MM.1S (cell line): ENCODE results near the gene AGBL4.

ENCODE experiments used
- DNase-seq: peaks from one replicate; pipeline ENCODE4 v3.0.0-alpha.2; 2015
- H2AFZ ChIP-seq: fragments of 300-600 bp; sonication (generic); 2 replicates; pipeline ENCODE4 v1.6.0; 2016; ENCODE audit warnings: antibody characterized with exemption, low read length
- H3F3A ChIP-seq: fragments of 300-600 bp; sonication (generic); 2 replicates; pipeline ENCODE4 v1.6.1; 2016; ENCODE audit warnings: mild to moderate bottlenecking, antibody characterized with exemption, low read length, moderate library complexity, mixed read lengths; ENCODE audit not compliant: insufficient read depth
- H3K27ac ChIP-seq: fragments of 300-600 bp; sonication (generic); 2 replicates; pipeline ENCODE4 v1.5.1; 2016; ENCODE audit warnings: mild to moderate bottlenecking, low read length
- H3K27me3 ChIP-seq: fragments of 300-600 bp; sonication (generic); replicated peaks from 2 replicates; pipeline ENCODE4 v1.6.0; 2016; ENCODE audit warnings: low read length; ENCODE audit not compliant: insufficient read depth
- H3K36me3 ChIP-seq: fragments of 300-600 bp; sonication (generic); replicated peaks from 2 replicates; pipeline ENCODE4 v1.6.1; 2016; ENCODE audit warnings: mild to moderate bottlenecking, low read length, mixed read lengths; ENCODE audit not compliant: insufficient read depth
- H3K4me1 ChIP-seq: fragments of 300-600 bp; sonication (generic); 2 replicates; pipeline ENCODE4 v1.6.1; 2016; ENCODE audit warnings: low read length, mixed read lengths
- H3K4me2 ChIP-seq: fragments of 300-600 bp; sonication (generic); 2 replicates; pipeline ENCODE4 v1.6.0; 2016; ENCODE audit warnings: low read depth, low read length
- H3K4me3 ChIP-seq: fragments of 300-600 bp; sonication (generic); 2 replicates; pipeline ENCODE4 v1.5.1; 2016; ENCODE audit warnings: low read length, mixed read lengths
- H3K79me2 ChIP-seq: fragments of 300-600 bp; sonication (generic); 2 replicates; pipeline ENCODE4 v1.6.1; 2016; ENCODE audit warnings: mixed run types, low read length, mixed read lengths
- H3K9ac ChIP-seq: fragments of 300-600 bp; sonication (generic); 2 replicates; pipeline ENCODE4 v1.6.1; 2016; ENCODE audit warnings: low read length, mixed read lengths
- H3K9me2 ChIP-seq: fragments of 300-600 bp; sonication (generic); replicated peaks from 2 replicates; pipeline ENCODE4 v1.6.1; 2016; ENCODE audit warnings: mild to moderate bottlenecking, low read length, mixed read lengths; ENCODE audit not compliant: insufficient read depth
- H3K9me3 ChIP-seq: fragments of 300-600 bp; sonication (generic); replicated peaks from 2 replicates; pipeline ENCODE4 v1.6.1; 2016; ENCODE audit warnings: mild to moderate bottlenecking, low read length, mixed read lengths; ENCODE audit not compliant: insufficient read depth
- H4K20me1 ChIP-seq: fragments of 300-600 bp; sonication (generic); 2 replicates; pipeline ENCODE4 v1.6.1; 2016; ENCODE audit warnings: mild to moderate bottlenecking, low read length, moderate library complexity, mixed read lengths; ENCODE audit not compliant: insufficient read depth
- CTCF ChIP-seq: fragments of 300-600 bp; sonication (generic); IDR thresholded peaks from 2 replicates; pipeline ENCODE4 v1.5.1; 2016; ENCODE audit warnings: antibody characterized with exemption, low read length, mixed read lengths
- EZH2 ChIP-seq: fragments of 300-600 bp; sonication (generic); optimal IDR thresholded peaks from 2 replicates; pipeline ENCODE3; 2017; ENCODE audit warnings: low read depth, mild to moderate bottlenecking, antibody characterized with exemption, low read length, mixed read lengths
- EZH2phosphoT487 ChIP-seq: fragments of 300-600 bp; sonication (generic); IDR thresholded peaks from 2 replicates; pipeline ENCODE4 v1.6.1; 2018; ENCODE audit warnings: antibody characterized with exemption, low read length

Gene AGBL4

GRCh38 chr1:48790397-48790796, 1233.4 kb downstream of the AGBL4 start:
- peak overlapping the region; percentile 30; the same call in 1 of the 2 replicates for H3K9ac ChIP-seq
- peak overlapping the region; percentile 57 for H2AFZ ChIP-seq
- no peaks in the 10 kb centered on the region for H3K27me3 ChIP-seq
- no peaks in the 10 kb centered on the region for H4K20me1 ChIP-seq
- H3K4me1 ChIP-seq, result peaks cover 61% of the 10 kb centered on the region
- peak overlapping the region; percentile 69; the same call in 1 of the 2 replicates for H3K27ac ChIP-seq
- no peaks in the 10 kb centered on the region for H3K79me2 ChIP-seq
- H3K9me3 ChIP-seq, result no peaks in the 10 kb centered on the region
- H3K4me2 ChIP-seq, result peak overlapping the region; percentile 52
- H3F3A ChIP-seq, result peaks cover 14% of the 10 kb centered on the region
- H3K36me3 ChIP-seq, result no peaks in the 10 kb centered on the region
- TF ChIP-seq EZH2phosphoT487, result no peak
- TF ChIP-seq CTCF, result no peak
- TF ChIP-seq EZH2, result no peak
- H3K9me2 ChIP-seq, result no peaks in the 10 kb centered on the region
- H3K4me3 ChIP-seq, result 0 out of 2 replicates have a peak overlapping the region, but pooled peaks have one; percentile 15
- peak; percentile 43 for DNase-seq

GRCh38 chr1:48789903-48790302, 1233.9 kb downstream of the AGBL4 start:
- 0 out of 2 replicates have a peak overlapping the region, but pooled peaks have one; percentile 15 for H3K4me3 ChIP-seq
- no peaks in the 10 kb centered on the region for H3K79me2 ChIP-seq
- no peaks in the 10 kb centered on the region for H3K36me3 ChIP-seq
- peak overlapping the region; percentile 52 for H3K4me2 ChIP-seq
- H3K4me1 ChIP-seq, result peaks cover 59% of the 10 kb centered on the region
- H3K27ac ChIP-seq, result peak overlapping the region; percentile 69
- DNase-seq, result no peak
- no peak for TF ChIP-seq EZH2
- no peak for TF ChIP-seq EZH2phosphoT487
- TF ChIP-seq CTCF, result no peak
- no peaks in the 10 kb centered on the region for H3K27me3 ChIP-seq
- peak overlapping the region; percentile 30; the same call in 1 of the 2 replicates for H3K9ac ChIP-seq
- H4K20me1 ChIP-seq, result no peaks in the 10 kb centered on the region
- peaks cover 14% of the 10 kb centered on the region for H3F3A ChIP-seq
- H3K9me3 ChIP-seq, result no peaks in the 10 kb centered on the region
- peak overlapping the region; percentile 57 for H2AFZ ChIP-seq
- no peaks in the 10 kb centered on the region for H3K9me2 ChIP-seq

- TF ChIP-seq EZH2, result no peak
- no peaks in the 10 kb centered on the region for H3K9me3 ChIP-seq
- H2AFZ ChIP-seq, result no peak overlapping the region
- no peaks in the 10 kb centered on the region for H4K20me1 ChIP-seq
- no peaks in the 10 kb centered on the region for H3K27me3 ChIP-seq
- H3F3A ChIP-seq, result peaks cover 14% of the 10 kb centered on the region
- no peak overlapping the region for H3K9ac ChIP-seq
- no peaks in the 10 kb centered on the region for H3K9me2 ChIP-seq
- no peak overlapping the region for H3K27ac ChIP-seq
- no peak for DNase-seq
- H3K4me2 ChIP-seq, result no peak overlapping the region
- H3K4me3 ChIP-seq, result no peak overlapping the region
- H3K79me2 ChIP-seq, result no peaks in the 10 kb centered on the region
- no peaks in the 10 kb centered on the region for H3K36me3 ChIP-seq
- peaks cover 31% of the 10 kb centered on the region for H3K4me1 ChIP-seq
These were observed 1237.9 kb downstream of the AGBL4 start for GRCh38 chr1:48785869-48786268.

- H3K9me3 ChIP-seq, result no peaks in the 10 kb centered on the region
- no peaks in the 10 kb centered on the region for H3K36me3 ChIP-seq
- DNase-seq, result no peak
- H3K9me2 ChIP-seq, result no peaks in the 10 kb centered on the region
- H3K79me2 ChIP-seq, result no peaks in the 10 kb centered on the region
- H3F3A ChIP-seq, result peaks cover 9% of the 10 kb centered on the region; the same call in 1 of the 2 replicates
- no peaks in the 10 kb centered on the region for H3K27me3 ChIP-seq
- H3K4me1 ChIP-seq, result peaks cover 17% of the 10 kb centered on the region
- H4K20me1 ChIP-seq, result no peaks in the 10 kb centered on the region
- H3K27ac ChIP-seq, result no peak overlapping the region
- no peak overlapping the region for H3K4me2 ChIP-seq
- H2AFZ ChIP-seq, result no peak overlapping the region
- H3K9ac ChIP-seq, result no peak overlapping the region
- TF ChIP-seq EZH2 (no peak), CTCF (no peak)
- H3K4me3 ChIP-seq, result no peak overlapping the region
These were observed 1239.5 kb downstream of the AGBL4 start for GRCh38 chr1:48784301-48784700.
